Neural progenitor cell (in vitro differentiated cells): ENCODE measurements around the gene MGST3. TPM values are rescaled to one million over a fixed set of nuclear protein-coding genes. Genes with fewer than 3 reads are reported as not detected.
"Not testable (repeated sequence)": the region's sequence is repeated elsewhere in the genome, so short reads cannot be mapped to it uniquely, and the experiment has no call there.

ENCODE experiments used
- DNase-seq: peaks from one replicate; pipeline ENCODE4 v3.0.0-alpha.2; 2016; ENCODE audit warnings: low spot score
- H2AFZ ChIP-seq: fragments of 200-600 bp; sonication (generic); replicated peaks from 2 replicates; pipeline ENCODE4 v1.6.1; 2016; ENCODE audit warnings: antibody characterized with exemption
- H3F3A ChIP-seq: fragments of 200-600 bp; sonication (generic); 2 replicates; pipeline ENCODE4 v1.6.1; 2016; ENCODE audit warnings: antibody characterized with exemption, low read depth
- H3K27ac ChIP-seq: fragments of 200-600 bp; sonication (generic); 2 replicates; pipeline ENCODE4 v1.5.1; 2016; ENCODE audit warnings: mild to moderate bottlenecking
- H3K27me3 ChIP-seq: fragments of 200-600 bp; sonication (generic); 2 replicates; pipeline ENCODE4 v1.6.1; 2016; ENCODE audit warnings: mild to moderate bottlenecking, moderate library complexity
- H3K36me3 ChIP-seq: fragments of 200-600 bp; sonication (generic); 2 replicates; pipeline ENCODE4 v1.5.1; 2016
- H3K4me1 ChIP-seq: fragments of 200-600 bp; sonication (generic); 2 replicates; pipeline ENCODE4 v1.6.1; 2016; ENCODE audit warnings: mixed run types
- H3K4me2 ChIP-seq: fragments of 200-600 bp; sonication (generic); 2 replicates; pipeline ENCODE4 v1.6.1; 2016
- H3K4me3 ChIP-seq: fragments of 200-600 bp; sonication (generic); 2 replicates; pipeline ENCODE4 v1.5.1; 2016
- H3K79me2 ChIP-seq: fragments of 200-600 bp; sonication (generic); 2 replicates; pipeline ENCODE4 v1.6.1; 2016; ENCODE audit warnings: low read depth
- H3K9ac ChIP-seq: fragments of 200-600 bp; sonication (generic); 2 replicates; pipeline ENCODE4 v1.6.1; 2016
- H3K9me3 ChIP-seq: fragments of 200-600 bp; sonication (generic); 2 replicates; pipeline ENCODE4 v1.5.1; 2016; ENCODE audit warnings: low read depth
- H4K20me1 ChIP-seq: fragments of 200-600 bp; sonication (generic); 2 replicates; pipeline ENCODE4 v1.6.1; 2016; ENCODE audit warnings: low read depth
- H3K27ac Mint-ChIP-seq: 3 replicates; pipeline ENCODE4 v1.8.0; 2021; ENCODE audit warnings: mixed read lengths
- H3K27me3 Mint-ChIP-seq: 2 replicates; pipeline ENCODE4 v1.8.0; 2022; ENCODE audit warnings: low read depth, mild to moderate bottlenecking, inconsistent platforms, moderate library complexity, mixed read lengths; ENCODE audit not compliant: insufficient read depth
- H3K36me3 Mint-ChIP-seq: 3 replicates; pipeline ENCODE4 v1.8.0; 2021; ENCODE audit warnings: mixed read lengths
- H3K4me1 Mint-ChIP-seq: 3 replicates; pipeline ENCODE4 v1.8.0; 2021; ENCODE audit warnings: mixed read lengths
- H3K4me3 Mint-ChIP-seq: 3 replicates; pipeline ENCODE4 v1.8.0; 2021; ENCODE audit warnings: mild to moderate bottlenecking, moderate library complexity, mixed read lengths
- H3K9me3 Mint-ChIP-seq: 3 replicates; pipeline ENCODE4 v1.8.0; 2020; ENCODE audit warnings: mixed read lengths
- CTCF ChIP-seq: fragments of 200-600 bp; sonication (generic); IDR thresholded peaks from 2 replicates; pipeline ENCODE4 v1.5.1; 2017; ENCODE audit warnings: antibody characterized with exemption, mild to moderate bottlenecking
- EZH2 ChIP-seq: fragments of 200-600 bp; sonication (generic); IDR thresholded peaks from 2 replicates; pipeline ENCODE4 v1.6.1; 2017; ENCODE audit warnings: antibody characterized with exemption, mild to moderate bottlenecking, moderate library complexity
- EZH2phosphoT487 ChIP-seq: fragments of 200-600 bp; sonication (generic); IDR thresholded peaks from 2 replicates; pipeline ENCODE4 v1.6.1; 2017; ENCODE audit warnings: antibody characterized with exemption
- total RNA-seq: library from RNA; depleted of rRNA; stranded (reverse); fragments of >200 nt; gene quantifications from 2 replicates; pipeline ENCODE4 v1.2.3, GENCODE V29; 2015; ENCODE audit warnings: low replicate concordance

Gene MGST3
- total RNA-seq, 1 donor from 2014 or later = 69.7 TPM

GRCh38 chr1:165647970-165648369 lies 16.9 kb downstream of the MGST3 start:
- H3K4me1 ChIP-seq = no peaks in the 10 kb centered on the region
- no peak overlapping the region for H3K4me2 ChIP-seq
- H3K9ac ChIP-seq = no peak overlapping the region
- H3K27ac ChIP-seq = no peak overlapping the region
- no peak overlapping the region for H2AFZ ChIP-seq
- no peaks in the 10 kb centered on the region for H3K36me3 ChIP-seq
- Mint-ChIP-seq H3K27ac (no peak overlapping the region), H3K27me3 (peaks cover 6% of the 10 kb centered on the region), H3K36me3 (peaks cover 3% of the 10 kb centered on the region), H3K4me3 (no peak overlapping the region), H3K4me1 (no peaks in the 10 kb centered on the region), H3K9me3 (no peaks in the 10 kb centered on the region)
- DNase-seq = no peak
- no peaks in the 10 kb centered on the region for H3F3A ChIP-seq
- peaks cover 4% of the 10 kb centered on the region for H4K20me1 ChIP-seq
- no peaks in the 10 kb centered on the region for H3K9me3 ChIP-seq
- H3K4me3 ChIP-seq = no peak overlapping the region
- no peaks in the 10 kb centered on the region for H3K79me2 ChIP-seq
- H3K27me3 ChIP-seq = no peaks in the 10 kb centered on the region
- no peak for TF ChIP-seq CTCF
- no peak for TF ChIP-seq EZH2phosphoT487
- no peak for TF ChIP-seq EZH2

- H3K4me1 Mint-ChIP-seq = no peaks in the 10 kb centered on the region
- H3K4me3 Mint-ChIP-seq = no peak overlapping the region
- H4K20me1 ChIP-seq = peaks cover 4% of the 10 kb centered on the region
- DNase-seq = no peak
- no peaks in the 10 kb centered on the region for H3F3A ChIP-seq
- peaks cover 6% of the 10 kb centered on the region for H3K36me3 Mint-ChIP-seq
- H3K27ac ChIP-seq = no peak overlapping the region
- no peak overlapping the region for H3K9ac ChIP-seq
- no peak overlapping the region for H3K27ac Mint-ChIP-seq
- H3K27me3 ChIP-seq = no peaks in the 10 kb centered on the region
- H3K79me2 ChIP-seq = no peaks in the 10 kb centered on the region
- no peaks in the 10 kb centered on the region for H3K36me3 ChIP-seq
- no peaks in the 10 kb centered on the region for H3K9me3 ChIP-seq
- H3K4me2 ChIP-seq = no peak overlapping the region
- TF ChIP-seq CTCF = no peak
- TF ChIP-seq EZH2phosphoT487 = no peak
- TF ChIP-seq EZH2 = no peak
- peaks cover 6% of the 10 kb centered on the region for H3K27me3 Mint-ChIP-seq
- no peaks in the 10 kb centered on the region for H3K4me1 ChIP-seq
- no peaks in the 10 kb centered on the region for H3K9me3 Mint-ChIP-seq
- H2AFZ ChIP-seq = no peak overlapping the region
- no peak overlapping the region for H3K4me3 ChIP-seq
These were observed 18.0 kb downstream of the MGST3 start for GRCh38 chr1:165648919-165649572.

- H3K4me1 ChIP-seq = no peaks in the 10 kb centered on the region
- H3K27ac Mint-ChIP-seq = no peak overlapping the region
- no peaks in the 10 kb centered on the region for H3K79me2 ChIP-seq
- no peak overlapping the region for H3K4me3 ChIP-seq
- no peaks in the 10 kb centered on the region for H3K4me1 Mint-ChIP-seq
- H3K27me3 Mint-ChIP-seq = peaks cover 6% of the 10 kb centered on the region
- H3K27ac ChIP-seq = no peak overlapping the region
- H2AFZ ChIP-seq = no peak overlapping the region
- no peaks in the 10 kb centered on the region for H3K36me3 ChIP-seq
- peaks cover 9% of the 10 kb centered on the region for H3K36me3 Mint-ChIP-seq
- H3K9me3 Mint-ChIP-seq = no peaks in the 10 kb centered on the region
- no peak overlapping the region for H3K4me2 ChIP-seq
- H3K27me3 ChIP-seq = no peaks in the 10 kb centered on the region
- no peak for DNase-seq
- TF ChIP-seq EZH2 (no peak), CTCF (no peak), EZH2phosphoT487 (no peak)
- no peak overlapping the region for H3K9ac ChIP-seq
- no peaks in the 10 kb centered on the region for H3K9me3 ChIP-seq
- H3K4me3 Mint-ChIP-seq = no peak overlapping the region
- H4K20me1 ChIP-seq = no peaks in the 10 kb centered on the region
- H3F3A ChIP-seq = no peaks in the 10 kb centered on the region
These were observed 20.1 kb downstream of the MGST3 start for GRCh38 chr1:165650981-165651625.

GRCh38 chr1:165658766-165659580 lies 27.9 kb downstream of the MGST3 start:
- not testable (repeated sequence) for H3K36me3 ChIP-seq, H3K27ac ChIP-seq, H3F3A ChIP-seq

More at GRCh38 chr1:165658766-165659580, 27.9 kb downstream of the MGST3 start:
- H2AFZ ChIP-seq, H3K27me3 Mint-ChIP-seq, H3K27ac Mint-ChIP-seq, H4K20me1 ChIP-seq, DNase-seq, H3K4me2 ChIP-seq, H3K4me3 Mint-ChIP-seq, H3K4me1 ChIP-seq, H3K27me3 ChIP-seq, H3K9ac ChIP-seq, H3K4me3 ChIP-seq, H3K9me3 ChIP-seq, H3K4me1 Mint-ChIP-seq, H3K9me3 Mint-ChIP-seq, H3K79me2 ChIP-seq: not testable (repeated sequence)
- peaks cover 28% of the 10 kb centered on the region for H3K36me3 Mint-ChIP-seq
